DMS53 treated with DMSO at 0.1 percent for 48 hours (cell line): ENCODE data around the gene PGLYRP4.
"Not testable (repeated sequence)": the region's sequence is repeated elsewhere in the genome, so short reads cannot be mapped to it uniquely, and the experiment has no call there.

ENCODE experiments used
- DNase-seq: peaks from one replicate; lab custom pipeline; 2025; ENCODE audit not compliant: unreplicated experiment; lab: John Stamatoyannopoulos, UW

Gene PGLYRP4

DNA sequence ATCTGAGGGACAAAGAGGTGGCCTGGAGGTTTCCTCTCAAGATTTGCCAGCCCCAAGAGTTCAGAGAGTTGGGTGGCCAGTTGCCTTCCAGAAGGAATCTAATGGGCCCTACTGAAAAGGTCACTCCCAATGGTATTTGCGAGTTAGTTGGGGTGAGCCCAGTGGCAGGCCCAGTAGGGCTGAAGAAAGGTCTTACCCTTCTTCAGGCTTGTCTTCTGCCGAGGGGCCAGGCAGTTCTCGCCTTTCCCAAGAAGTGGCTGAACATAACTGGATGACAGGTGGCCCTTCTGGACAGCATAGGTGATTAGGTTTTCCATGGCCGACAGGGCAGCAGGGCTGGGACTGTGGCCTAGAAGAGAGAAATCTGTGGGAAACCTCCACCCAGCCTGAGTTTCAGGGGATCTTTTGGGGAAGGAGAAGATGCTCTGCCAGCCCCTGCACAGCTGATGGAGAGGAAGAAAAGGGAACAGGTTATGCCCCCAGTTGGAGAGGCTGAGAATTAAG is 7.2 kb downstream of the PGLYRP4 start:
- no peak for DNase-seq

DNA sequence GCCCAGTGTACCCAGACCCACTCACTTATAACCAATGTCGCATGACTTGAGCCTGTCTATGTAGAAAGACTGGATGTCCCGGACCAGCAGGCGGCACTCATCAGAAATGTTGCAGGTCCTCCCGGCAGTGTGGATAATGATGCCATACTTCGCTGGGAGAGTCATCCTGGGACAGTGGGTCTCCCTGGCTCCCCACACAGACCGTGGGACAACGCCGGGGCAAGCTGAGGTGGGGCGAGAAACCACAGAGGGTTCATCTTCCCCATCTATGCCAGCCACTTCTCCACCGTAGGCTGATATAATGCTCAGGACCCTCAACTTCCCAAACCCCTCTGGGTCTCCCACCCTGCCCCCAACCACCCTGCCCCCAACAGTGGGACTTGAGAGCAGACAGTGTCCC is 8.3 kb downstream of the PGLYRP4 start:
- DNase-seq, result no peak

DNA sequence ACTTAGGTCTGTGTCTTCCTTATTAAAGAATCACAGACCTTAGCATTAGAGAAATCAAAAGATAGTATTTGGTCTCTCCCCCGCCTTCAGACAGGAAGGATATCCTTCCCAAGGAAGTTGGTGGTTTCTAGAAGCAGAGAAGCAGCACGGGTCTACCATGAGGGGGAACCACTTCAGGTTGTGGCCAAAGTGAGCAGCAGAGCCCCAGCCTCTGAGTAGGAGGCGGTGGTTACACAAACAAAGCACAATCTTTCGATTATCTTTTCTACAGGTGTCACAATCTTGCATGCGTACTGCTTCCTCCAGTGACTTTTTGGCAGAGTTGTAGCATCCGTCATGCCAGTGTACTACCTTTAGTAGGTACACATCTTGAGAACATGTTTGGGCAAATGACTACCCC is 8.8 kb downstream of the PGLYRP4 start:
- no peak for DNase-seq

DNA sequence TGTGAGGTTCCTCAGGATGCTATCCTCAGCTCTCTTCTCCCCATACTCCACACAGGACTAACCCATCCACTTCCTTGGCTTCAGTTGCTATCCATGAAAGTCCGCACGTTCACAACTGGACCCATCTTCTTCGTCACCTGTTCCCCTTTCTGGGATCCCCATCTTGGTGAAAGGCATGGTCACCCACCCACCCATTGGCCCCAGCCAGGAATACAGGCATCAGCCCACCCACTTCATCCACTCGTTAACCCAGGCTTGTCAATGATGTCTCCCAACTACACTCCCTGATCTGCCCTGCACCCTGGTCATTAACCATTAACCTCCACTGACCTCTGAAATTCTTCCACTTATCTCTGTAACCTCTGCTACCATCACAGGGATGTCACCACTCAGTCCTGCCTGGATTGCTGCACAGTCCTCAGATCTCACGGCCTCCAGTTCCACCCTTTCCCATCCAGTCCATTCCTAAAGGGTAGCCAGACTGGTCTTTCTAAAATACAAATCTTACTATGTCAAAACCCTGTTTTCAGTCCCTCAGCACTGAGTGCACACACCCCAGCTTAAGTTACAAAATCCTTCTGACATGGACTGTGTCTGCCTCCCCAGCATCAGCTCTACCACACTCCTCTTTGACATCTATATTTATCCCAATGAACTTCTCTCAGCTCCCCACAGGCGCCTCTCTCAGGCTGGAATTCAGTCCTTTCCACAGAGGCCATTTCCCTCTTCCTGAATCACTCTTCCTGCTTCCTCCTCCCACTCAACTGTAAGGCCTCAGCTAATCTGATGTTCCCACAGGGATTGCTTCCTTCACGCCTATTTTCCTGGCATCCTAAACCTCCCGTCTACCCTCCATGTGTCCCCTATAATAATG is 10.4 kb downstream of the PGLYRP4 start:
- DNase-seq, result no peak

DNA sequence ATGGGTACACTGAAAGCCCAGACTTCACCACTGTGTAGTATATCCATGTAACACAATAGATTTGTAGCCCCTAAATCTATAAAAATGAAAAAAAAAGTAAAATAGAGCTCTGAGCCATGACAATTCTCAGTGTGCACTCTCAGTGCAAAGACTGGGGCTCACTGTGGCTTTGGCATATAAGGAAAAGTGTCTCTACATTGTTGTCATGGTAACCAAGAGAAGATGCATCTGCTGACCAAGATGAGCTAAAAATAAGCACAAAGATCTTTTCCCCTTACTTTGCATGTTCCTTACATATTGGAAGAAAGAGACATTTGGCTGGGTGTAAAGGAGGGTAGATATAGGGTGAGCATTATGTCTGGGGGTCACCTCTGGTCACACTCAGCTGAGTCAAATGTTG is 12.0 kb downstream of the PGLYRP4 start:
- DNase-seq, result no peak

DNA sequence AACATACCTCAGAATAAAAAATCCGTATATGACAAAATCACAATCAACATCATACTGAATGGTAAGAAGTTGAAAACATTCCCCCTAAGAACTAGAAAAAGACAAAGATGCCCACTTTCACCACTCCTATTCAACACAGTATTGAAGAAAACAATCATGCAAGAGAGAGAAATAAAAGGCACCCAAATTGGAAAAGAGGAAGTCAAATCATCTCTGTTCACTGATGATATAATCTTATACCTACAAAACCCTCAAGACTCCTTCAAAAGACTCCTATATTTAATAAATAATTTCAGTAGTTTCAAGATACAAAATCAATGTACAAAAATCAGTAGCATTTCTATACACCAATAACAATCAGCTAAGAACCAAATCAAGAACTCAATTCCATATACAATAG is 14.7 kb downstream of the PGLYRP4 start:
- DNase-seq, result no peak

DNA sequence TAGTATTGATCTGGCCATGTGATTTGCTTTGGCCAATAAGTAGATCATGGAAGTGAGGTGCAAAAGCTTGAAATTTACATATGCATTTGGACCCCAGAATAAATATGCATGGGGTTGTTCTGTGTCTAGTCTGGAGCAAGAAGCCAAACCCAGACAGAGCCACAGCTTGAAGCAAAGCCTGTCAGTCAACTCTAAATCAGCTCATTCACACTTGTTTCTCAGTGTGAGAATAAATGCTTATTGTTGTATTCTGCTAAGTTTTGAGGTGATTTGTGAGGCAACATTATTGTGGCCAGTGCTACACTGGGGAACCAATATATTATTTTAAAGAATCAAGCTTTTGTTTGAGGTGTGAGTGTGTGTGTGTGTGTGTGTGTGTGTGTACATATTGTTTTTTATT is 23.7 kb downstream of the PGLYRP4 start:
- no peak for DNase-seq

DNA sequence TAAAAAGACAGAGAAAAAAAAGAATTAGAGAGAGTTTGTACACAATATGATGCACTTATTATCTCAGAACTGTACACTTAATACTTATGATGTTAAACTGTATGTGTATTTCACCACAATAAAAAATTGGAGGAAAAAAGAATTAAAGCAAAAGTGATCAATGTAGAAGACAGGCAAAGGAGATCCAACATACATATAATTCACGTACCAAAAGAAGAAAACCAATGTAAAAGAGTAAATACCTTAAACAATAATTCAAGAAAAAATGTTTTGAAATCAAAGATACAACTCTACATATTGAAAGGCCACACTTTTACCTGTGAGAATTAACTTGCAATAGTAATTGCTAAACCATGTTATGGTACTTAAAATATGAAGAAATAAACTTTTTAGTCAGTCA is 26.1 kb downstream of the PGLYRP4 start:
- no peak for DNase-seq

DNA sequence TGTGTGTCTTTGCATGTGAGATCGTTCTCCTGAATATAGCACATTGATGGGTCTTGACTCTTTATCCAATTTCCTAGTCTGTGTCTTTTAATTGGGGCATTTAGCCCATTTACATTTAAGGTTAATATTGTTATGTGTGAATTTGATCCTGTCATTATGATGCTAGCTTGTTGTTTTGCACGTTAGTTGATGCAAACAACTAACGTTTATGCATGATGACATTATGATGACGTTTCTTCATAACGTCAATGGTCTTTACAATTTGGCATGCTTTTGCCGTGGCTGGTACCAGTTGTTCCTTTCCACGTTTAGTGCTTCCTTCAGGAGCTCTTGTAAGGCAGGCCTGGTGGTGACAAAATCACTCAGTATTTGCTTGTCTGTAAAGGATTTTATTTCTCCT is 30.5 kb downstream of the PGLYRP4 start:
- not testable (repeated sequence) for DNase-seq

DNA sequence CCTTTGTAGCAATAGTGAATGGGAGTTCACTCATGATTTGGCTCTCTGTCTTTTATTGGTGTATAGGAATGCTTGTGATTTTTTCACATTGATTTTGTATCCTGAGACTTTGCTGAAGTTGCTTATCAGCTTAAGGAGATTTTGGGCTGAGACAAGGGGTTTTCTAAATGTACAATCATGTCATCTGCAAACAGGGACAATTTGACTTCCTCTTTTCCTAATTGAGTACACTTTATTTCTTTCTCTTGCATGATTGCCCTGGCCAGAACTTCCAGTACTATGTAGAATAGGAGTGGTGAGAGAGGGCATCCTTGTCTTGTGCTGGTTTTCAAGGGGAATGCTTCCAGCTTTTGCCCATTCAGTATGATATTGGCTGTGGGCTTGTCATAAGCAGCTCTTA is 32.6 kb downstream of the PGLYRP4 start:
- DNase-seq, result not testable (repeated sequence)

DNA sequence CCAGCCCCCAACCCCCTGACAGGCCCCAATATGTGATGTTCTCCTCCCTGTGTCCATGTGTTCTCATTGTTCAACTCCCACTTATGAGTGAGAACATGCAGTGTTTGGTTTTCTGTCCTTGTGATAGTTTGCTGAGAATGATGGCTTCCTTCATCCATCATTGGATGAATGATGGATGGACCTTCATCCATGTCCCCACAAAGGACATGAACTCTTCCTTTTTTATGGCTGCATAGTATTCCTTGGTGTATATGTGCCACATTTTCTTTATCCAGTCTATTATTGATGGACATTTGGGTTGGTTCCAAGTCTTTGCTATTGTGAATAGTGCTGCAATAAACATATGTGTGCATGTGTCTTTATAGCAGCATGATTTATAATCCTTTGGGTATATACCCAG is 34.3 kb downstream of the PGLYRP4 start:
- DNase-seq, result not testable (repeated sequence)

DNA sequence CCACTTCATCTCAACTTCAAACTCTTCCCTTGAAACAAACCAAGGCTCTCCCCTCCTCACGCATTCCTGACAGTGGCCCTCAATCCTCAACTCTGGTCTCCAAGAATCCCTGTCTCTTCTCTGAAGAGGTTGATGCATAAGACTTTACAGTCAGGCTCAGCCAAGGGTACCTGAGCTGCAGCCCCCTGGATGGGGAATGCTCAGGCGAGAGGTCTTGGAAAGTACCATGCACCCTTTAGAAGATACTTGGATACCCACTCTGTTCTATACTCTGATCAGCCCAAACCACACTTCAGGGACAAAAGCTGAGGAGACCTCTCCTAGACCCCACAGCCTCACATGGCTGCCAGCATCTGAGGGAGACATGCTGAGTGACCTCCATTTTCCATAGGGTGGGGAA is 35.4 kb downstream of the PGLYRP4 start:
- DNase-seq, result no peak

DNA sequence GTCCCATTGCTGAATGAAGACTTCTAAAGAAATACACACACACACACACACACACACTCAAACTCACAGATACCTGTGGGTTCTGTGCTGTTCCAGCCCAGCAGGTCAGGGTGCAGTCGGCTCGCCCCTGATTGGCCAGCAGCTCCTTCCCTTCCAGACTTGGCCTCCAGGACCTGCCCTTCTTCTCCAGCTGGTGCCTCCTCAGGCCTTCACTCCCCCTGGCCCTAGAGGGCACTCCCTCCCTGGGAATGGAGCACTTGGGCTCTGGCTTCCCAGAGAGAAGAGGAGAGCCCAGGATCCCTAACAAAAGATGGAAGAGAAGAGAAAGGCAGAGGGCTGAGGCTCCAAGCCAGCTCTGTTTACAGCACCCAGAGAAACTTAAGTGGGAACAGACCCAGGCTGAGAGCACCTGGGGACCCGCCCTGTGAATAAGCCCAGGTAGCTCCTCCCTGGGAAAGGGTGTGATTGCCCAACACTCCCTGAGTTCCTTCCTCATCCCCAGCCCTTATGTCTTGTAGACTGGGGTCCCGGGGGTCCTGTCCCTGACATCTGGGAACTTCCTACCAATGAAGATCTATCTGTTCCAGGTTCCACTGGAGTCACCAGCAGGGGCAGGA is 36.0 kb downstream of the PGLYRP4 start, which contains the start of gene PGLYRP3:
Gene PGLYRP3, minus strand, starts transcription at position 383 of the 617 bp plus-strand sequence. CDS start 2,287 bp downstream, outside the sequence.
- no peak for DNase-seq

DNA sequence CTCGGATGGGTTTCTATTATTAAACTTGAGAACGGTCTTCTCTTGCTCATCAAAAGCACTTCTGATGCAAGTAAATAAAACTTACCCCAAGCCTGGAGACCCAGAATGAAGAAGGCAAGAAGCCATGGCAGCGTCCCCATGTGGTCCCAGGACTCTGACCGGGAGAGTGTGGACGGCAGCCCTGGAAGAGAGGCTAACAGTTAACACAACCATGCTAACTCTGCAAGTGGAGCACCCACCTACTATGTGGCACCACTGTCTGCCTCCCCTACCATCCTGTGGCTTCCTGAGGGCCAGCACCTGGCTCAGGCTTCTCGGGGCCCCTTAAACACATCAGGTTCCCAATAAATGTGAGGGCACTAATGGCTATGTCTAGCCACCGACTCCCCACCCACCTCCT is 38.1 kb downstream of the PGLYRP4 start:
- no peak for DNase-seq

DNA sequence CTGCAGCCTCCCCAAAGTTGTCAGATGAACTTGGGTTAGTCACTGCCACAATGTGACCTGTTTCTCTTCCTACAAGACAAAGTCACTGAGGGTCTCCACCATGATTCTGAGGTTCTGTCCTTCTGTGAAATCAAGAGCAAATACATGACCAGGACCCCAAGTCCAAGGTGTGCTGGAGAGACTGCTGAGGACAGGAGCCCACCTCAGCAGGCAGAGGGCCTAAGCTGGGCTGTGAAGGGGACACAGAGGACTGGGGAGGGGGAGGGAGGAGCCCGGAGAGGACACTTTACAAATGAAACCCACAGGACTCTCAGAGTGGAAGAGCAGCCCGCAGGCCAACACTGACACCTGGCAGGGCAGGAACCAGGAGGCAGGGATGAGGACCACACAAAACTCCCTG is 39.2 kb downstream of the PGLYRP4 start:
- DNase-seq, result no peak

DNA sequence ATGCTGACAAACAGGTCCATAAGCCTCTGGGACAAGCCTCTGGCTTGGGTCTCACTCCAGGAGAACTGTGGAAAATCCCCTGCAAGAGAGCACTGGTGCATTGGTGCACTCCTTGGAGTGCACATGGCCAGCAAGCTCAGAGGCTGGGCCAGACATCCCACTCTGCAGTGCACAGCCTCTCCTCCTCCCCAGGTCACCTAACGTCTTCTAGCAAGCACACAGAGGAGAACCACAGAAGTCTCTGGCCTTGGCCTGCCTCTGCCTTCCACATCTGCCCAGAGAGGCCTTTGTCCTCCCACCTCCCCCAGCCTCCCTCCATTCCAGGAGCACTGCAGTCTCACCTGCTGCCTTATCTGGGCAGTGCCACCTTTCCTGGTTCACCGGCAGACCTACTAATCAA is 40.1 kb downstream of the PGLYRP4 start:
- DNase-seq, result no peak

DNA sequence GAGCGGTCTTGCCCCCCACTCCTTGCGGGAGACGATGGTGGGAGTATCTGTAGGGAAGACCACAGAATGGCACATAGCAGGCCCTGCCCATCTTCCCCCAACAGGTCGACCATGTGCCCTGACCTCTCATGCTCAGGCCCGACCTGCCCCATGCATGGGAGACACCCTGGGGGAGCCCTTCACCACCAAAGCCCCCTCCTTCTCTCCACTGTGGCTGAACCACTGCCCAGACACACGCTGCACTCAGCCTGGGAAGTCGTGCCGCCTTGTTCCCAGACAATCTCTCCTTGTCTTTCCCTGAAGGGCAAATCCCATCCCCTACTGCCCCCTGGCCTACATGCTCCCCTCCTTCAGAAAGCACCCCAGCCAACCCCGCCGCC is 41.4 kb downstream of the PGLYRP4 start:
- DNase-seq, result no peak

DNA sequence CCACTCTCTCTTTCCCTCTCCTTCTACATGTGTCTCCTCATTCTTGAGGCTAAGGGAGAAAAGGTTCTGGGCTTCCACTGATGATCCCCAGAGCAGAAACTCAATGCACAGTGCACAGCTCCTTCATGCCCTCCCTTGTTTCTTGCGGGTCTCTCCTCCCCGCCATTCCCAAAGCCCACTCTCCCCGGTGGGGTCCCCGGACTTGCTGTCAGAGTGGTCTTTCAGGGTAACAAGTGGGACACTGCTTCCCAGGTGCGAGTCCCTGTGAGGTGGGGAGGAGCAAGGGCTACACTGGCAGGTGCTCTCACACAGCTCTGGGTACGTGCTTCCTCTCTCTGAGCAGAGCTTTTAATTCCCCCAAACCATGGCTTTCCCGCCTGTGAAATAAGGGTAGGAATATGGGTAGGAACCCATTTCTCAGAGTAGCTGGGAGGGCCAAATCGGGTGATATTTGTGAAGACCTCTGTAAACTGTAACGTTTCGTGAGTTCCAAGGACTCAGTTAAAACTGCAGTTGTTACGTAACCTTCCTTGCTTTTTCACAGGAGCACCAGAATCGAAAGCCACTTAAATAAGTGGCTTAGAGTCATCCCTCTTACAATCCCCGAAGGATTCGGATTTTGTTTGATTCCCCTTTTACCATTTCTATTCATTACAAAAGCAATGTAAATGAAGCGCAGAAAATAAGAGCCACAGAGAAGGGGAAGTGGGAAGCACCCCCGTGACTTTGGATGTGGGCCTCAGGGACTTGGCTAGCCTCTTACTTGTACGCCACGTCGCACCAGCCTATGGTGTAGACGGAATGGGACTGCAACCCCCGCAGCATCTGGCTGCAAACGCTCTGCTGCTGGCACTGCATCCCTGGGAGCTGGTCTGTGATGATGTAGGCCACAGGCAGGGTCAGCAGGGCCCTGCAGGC is 42.1 kb downstream of the PGLYRP4 start:
- DNase-seq, result no peak

DNA sequence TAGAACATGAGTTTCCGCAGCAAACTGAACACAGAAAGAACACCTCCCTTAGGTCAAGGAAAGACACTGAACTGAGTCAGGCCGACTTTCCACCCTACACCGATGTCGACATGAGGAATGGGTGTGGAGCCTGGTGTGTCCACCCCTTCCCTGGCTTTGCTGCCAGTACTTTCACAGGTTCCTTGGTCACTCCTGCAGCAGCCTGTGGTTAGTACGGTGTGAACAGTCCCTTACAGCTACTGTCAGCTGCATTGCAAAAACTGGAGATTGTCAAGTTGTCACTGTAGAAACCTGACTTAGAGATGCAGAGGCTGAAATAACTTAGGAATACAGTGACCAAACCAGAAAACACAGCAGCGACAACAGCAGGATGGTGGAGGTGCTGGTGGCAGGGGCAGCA is 43.0 kb downstream of the PGLYRP4 start:
- no peak for DNase-seq

DNA sequence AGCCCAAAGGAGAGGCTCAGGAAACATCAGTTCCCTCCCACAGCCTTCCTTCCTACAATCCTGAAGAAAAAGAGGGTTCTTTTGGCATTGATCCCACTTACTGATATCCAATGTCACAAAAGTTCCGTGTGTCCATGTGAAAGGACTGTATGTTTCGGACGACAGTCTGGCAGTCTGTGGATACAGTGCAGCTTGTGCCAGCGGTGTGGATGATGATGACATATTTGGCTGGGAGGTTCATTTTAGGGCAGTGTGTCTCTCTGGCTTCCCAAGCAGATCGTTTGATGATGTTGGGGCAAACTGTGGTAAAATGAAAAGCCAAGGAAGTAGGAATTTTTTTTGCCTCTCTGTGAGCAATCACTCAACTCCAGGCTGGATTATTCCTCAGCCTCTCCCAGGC is 46.3 kb downstream of the PGLYRP4 start:
- no peak for DNase-seq

DNA sequence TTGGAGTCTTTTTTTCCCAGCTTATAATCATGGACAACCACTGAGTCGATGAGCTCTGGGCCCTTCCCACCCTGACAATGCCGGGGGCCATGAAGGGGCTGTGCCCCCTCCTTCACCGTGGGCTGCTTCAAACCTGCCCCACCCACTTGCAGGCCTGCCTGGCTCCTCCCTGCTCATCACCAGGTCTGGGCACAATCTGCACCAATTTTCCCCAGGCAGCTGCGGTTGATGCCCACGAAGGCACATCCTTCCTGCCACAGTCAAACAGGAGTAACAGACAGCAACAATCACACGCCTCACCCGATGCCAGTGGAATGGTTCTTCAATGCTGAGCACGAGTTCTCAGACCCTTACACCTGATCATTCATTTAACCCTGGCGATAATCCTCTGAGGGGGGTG is 54.8 kb downstream of the PGLYRP4 start:
- no peak for DNase-seq

DNA sequence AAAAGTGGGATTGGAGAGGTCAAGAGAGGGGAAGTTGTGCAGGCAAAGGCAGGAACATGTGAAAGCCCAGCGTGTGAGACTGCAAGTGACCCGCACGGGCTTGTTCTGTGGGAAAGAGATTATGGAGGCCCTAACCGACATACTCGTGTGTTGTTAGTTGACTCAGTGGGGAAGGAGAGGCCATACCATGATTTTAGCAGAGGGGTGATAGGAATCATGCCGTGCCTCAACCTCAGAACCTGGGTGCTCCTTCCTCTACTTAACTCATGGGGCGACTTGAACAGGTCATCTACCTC is 55.2 kb downstream of the PGLYRP4 start:
- DNase-seq, result no peak
